Omental fat pad (tissue), 4 donors: Measurements from ENCODE around the gene KRI1. TPM values are rescaled to one million over a fixed set of nuclear protein-coding genes. Genes with fewer than 3 reads are reported as not detected.

Experiments used
- ATAC-seq: fragments of 150-250 bp; one replicate; pipeline ENCODE4 v1.9.1; 2016; ENCODE audit warnings: mild to moderate bottlenecking, moderate library complexity; ENCODE audit not compliant: low FRiP score
- DNase-seq: peaks from one replicate; pipeline ENCODE4 v3.0.0-alpha.2; 2019; ENCODE audit warnings: low spot score
- total RNA-seq, 4 donors: library from RNA; depleted of rRNA; stranded (reverse); fragments of >200 nt; gene quantifications; one replicate each; pipeline ENCODE4 v1.1.0, GENCODE V29; 2016
- TF ChIP-seq, protein P1 (sequence below), 3 donors: fragments of 450-650 bp; IDR thresholded peaks; one replicate each; pipeline ENCODE4 v1.5.1; 2016 to 2017; ENCODE audit warnings: antibody characterized with exemption in 3 of 3, mild to moderate bottlenecking in 3 of 3, moderate library complexity in 2 of 3

Gene KRI1
- 10 to 100 TPM in 3 of 4 donors, 1 to 10 TPM in 1; 9.1 to 36.3 (median 16.3) TPM for total RNA-seq

DNA sequence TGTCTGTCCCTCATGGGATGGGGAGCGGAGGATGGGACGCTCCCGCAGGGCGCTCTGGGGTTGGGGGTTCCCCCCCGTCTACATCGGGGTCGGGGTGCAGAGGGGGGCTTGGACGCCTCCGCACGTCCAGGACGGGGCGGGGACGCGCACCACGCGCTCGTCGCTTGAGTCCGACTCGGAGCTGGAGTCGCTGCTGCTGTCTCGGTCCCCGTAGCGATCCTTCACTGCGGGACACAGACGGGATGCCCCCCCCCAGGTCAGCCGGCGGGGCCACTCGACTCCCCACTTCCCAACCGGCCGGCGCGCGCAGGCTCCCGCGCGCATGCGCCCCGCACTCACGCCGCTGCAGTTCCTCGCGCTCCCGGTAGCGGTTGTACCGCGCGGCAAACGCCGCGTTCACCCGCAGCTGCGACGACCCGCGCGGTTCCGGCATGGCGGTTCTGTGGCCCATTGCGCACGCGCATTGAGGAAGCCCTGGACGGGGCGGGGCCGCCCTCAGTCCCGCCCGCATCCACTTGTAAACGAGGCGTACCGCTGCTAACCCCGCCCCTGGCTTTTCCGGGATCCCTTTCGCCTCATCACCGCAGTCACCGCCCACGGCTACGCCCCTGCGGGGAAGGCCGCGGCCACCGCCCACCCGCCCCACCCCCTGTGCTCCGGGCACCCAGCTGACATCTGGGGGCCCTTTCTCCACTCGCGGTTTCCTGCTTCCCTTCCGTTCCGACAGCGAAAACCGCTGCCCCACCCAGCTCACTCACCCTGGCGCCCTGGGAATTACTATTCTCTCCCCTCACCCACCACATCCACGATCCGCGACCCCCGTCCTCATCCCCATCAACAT lies at the start of gene KRI1:
Gene KRI1 (minus strand): TSS at position 444 of the 841 bp plus-strand sequence. CDS start 11 bp downstream, at position 433.
- DNase-seq (peak; percentile 90), ATAC-seq (peak; percentile 82)
- TF ChIP-seq, protein P1, sequence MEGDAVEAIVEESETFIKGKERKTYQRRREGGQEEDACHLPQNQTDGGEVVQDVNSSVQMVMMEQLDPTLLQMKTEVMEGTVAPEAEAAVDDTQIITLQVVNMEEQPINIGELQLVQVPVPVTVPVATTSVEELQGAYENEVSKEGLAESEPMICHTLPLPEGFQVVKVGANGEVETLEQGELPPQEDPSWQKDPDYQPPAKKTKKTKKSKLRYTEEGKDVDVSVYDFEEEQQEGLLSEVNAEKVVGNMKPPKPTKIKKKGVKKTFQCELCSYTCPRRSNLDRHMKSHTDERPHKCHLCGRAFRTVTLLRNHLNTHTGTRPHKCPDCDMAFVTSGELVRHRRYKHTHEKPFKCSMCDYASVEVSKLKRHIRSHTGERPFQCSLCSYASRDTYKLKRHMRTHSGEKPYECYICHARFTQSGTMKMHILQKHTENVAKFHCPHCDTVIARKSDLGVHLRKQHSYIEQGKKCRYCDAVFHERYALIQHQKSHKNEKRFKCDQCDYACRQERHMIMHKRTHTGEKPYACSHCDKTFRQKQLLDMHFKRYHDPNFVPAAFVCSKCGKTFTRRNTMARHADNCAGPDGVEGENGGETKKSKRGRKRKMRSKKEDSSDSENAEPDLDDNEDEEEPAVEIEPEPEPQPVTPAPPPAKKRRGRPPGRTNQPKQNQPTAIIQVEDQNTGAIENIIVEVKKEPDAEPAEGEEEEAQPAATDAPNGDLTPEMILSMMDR (IDR thresholded peaks at IDR 0.05) = peak in 2 of 3 donors; percentile 24 to 42

DNA sequence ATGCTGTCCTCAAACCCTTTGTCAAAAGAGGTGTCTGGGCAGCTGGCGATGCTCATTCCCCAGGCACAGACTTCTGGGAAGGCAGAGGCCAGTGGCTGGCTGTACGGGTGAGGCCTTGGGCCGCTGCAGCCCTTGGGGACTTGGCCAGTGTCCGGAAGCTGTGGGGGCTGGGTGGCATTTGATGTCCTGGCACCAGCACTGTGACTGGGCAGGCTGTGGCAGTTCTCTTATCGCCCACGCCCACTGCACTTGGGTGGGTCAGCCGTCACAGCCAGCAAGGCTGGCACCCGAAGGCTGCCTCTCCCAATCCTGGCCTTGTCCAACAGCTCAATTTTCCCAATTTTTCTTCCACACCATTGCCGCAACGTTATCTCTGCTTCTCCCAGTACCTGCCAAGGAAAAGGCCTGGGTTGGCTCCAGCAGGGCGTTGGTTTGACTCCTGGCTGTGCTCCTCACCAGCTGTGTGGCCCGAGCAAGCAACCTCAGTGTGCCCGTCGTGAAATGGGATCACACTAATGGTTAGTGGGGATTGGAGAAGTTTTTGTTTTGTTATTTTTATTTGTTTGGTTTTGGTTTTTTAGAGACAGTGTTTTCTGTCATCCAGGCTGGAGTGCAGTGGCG lies 46.8 kb upstream of the KRI1 start:
- DNase-seq (no peak), ATAC-seq (peak; percentile 55)
- TF ChIP-seq, protein P1 (IDR thresholded peaks at IDR 0.05) = no peak

DNA sequence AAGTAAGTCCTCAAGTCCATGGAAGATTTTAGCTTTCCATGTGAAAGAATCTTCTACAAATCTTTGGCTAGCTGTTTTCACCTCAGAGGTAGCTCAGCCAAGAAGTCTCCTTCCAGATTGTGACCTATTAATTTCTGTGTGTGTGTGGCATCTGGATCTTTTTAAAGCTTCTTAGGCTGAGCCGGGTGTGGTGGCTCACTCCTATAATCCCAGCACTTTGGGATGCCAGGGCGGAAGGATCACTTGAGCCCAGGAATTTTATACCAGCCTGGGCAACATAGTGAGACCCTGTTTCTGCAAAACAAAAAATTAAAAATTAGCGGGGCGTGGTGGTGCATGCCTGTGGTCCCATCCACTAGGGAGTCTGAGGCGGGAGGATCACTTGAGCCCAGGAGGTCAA lies 46.1 kb upstream of the KRI1 start:
- ATAC-seq (no peak), DNase-seq (no peak)
- TF ChIP-seq, protein P1 (IDR thresholded peaks at IDR 0.05) = no peak

DNA sequence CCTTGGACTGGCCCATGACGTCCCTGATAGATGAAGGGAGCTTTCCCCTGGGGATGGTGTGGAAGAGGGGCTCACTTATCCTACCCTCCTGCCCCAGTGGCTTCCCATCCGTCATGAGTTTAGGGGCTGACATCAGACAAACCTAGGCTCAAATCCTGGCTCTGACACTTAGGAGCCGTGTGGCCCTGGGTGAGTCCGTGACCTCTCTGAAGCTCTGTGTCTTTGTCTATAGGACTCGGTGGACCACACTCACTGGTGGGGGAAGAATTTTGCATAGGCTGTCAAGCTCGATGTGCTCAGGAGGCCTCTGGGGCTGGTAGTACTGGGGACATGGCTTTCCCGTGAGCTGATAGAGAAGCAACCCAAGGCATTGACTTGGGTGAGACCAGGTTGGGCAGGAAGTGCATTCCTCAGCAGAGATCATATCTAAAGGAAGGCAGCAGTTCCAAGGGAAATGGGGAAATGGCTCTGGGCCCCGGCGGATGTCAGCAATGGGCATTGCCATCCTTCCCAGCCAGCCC lies 38.7 kb upstream of the KRI1 start:
- no peak for ATAC-seq
- DNase-seq = no peak
- TF ChIP-seq, protein P1 (IDR thresholded peaks at IDR 0.05) = no peak

DNA sequence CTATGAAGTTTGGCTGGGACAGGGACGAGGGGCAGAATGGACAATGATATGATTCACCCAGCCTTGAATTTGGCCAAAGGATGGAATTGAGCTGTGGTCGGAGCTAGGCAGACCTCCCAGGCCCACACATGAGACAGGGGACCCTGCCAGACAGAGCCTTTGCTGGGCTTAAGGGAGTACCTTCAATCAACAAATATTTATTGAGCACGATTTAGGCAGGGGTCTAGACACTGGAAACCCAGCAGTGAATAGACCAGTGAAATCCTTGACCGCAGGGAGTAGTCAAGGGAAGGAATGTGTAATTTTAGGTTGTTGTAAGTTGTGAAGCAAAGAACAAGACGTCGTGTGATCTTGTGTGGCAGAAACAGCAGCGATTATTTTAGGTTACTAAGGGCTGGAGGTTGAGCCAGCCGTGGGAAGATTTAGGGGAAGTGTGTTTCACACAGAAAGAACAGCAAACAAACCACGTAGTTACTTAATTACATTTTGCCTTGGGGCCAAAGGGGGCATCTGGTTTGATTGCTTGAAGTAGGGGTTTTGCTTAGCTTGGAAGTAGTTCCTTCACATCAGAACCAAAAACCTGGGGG lies 38.2 kb upstream of the KRI1 start:
- DNase-seq = no peak
- TF ChIP-seq, protein P1 (IDR thresholded peaks at IDR 0.05) = no peak
- no peak for ATAC-seq

DNA sequence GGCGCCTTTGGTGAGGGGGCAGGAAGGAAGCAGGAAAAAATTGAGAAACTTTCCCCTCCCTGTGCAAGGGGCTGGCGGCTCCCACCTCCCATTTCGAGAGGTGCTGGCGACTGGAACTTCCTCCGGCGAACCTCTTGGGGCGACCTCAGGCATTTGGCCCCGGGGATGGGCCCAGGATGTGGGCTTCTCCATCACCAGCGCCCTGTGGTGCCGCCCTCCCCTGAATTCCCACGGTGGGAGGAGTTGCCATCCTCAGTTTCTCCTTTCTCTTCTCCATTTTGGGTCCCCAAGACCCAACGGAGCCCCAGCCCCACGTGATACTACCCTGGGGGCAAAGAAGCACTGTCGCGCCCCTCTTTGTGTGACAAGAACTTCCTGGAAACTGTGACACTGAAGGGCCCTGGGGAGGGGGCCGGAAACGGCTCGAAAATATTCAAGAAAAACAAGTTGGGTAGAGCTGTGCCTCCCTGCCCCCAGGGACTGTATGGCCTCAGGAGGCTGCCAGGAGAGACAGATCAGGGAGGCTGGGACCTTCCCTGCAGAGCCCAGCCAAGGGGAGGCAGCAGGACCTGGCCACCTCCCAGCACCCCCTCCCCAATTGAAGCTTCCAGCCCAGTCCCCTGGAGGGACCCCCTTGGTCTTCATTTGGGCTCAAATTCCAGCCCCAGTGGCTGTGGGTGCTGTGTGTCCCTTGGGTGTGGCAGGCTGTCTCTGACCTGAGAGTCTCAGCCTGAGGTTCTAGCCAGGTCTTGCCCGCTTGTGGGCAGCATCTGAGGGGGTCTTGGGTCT lies 37.5 kb upstream of the KRI1 start:
- ATAC-seq (no peak), DNase-seq (no peak)
- TF ChIP-seq, protein P1 (IDR thresholded peaks at IDR 0.05) = no peak
